HG02943 (cell line): ENCODE results near the gene FAM240B.

ENCODE experiments used
- ATAC-seq: cut with Tn5 transposase; IDR thresholded peaks from one replicate; pipeline ENCODE4 v1.9.1; 2021; ENCODE audit warnings: mild to moderate bottlenecking, low read depth, moderate library complexity; ENCODE audit not compliant: unreplicated experiment

Gene FAM240B

DNA sequence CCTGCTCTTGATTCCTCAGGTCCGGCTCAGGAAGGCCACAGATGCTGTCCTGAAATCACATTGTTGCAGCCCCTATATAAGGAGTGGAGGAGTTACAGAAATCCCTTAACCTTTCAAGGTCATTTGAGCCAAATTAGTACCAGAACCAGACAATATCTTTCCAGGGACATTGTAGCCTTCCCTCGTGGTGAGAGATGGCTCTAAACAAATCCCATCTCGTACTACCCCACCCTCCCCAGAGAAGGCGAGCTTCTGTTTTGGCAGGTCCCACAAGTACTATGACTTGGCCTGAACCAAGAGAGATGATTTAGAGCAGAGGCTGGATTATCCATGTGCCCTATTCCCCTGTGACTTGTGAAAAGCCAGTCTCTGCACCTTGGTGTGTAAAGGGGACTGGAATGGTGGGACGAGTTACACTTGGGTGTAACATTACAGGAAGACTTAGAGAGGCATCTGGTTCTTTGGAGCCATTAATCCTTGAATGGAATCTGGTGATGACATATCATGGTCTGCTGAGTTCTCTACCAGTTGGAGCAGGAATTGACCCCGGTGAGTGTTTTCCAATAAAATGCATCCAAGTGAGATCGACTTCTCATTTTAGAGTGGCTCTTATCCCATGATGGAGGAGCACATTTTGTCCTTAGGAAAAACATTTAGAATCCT, at the start of gene FAM240B:
TSS of gene FAM240B (minus strand) at position 51 of the 663 bp plus-strand sequence. CDS start 16,134 bp downstream, outside the sequence.
- ATAC-seq = no peak

DNA sequence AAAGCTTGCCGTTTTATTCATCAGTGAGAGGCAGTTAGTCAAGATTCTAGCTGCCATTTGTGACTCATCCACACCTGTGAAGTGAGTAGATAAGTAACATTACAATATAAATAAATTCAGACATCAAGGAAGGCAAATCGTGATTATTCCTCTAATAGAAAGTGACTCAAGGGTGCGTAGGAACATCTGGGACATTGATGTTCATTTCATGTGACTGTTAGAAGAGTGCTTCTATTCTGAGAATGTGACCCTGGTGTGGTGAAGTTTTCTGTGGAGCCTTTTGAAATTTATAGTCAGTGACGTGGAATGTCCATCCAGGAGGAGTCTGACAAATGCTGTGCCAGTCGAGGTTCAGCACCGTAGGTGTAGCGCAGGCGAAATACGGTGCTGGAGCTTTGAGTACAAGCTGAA, 48.4 kb upstream of the FAM240B start:
- ATAC-seq = no peak

DNA sequence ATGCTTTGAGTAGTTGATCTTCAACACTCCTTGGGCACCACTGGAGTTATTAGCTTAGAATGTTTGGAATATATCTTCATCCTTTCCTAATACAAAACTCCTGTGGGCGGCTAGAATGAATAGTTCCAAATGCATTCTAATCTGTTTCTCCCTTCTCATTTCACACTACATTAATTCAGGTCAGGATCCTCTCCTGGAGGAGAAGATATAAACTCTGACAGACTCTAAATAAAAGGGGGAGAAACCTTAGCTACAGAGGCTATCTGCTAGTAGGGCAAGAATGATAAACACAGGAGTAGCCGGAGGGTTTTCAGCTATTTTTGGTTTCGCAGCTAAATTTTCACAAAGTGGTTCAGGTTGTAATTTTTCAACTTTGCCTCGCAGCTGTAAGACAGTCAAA, 45.2 kb upstream of the FAM240B start:
- ATAC-seq = no peak

- no peak for ATAC-seq
These were observed 42.1 kb upstream of the FAM240B start for GRCh38 chr9:38761999-38762398.

GRCh38 chr9:38761339-38761738, 41.4 kb upstream of the FAM240B start:
- ATAC-seq = no peak

DNA sequence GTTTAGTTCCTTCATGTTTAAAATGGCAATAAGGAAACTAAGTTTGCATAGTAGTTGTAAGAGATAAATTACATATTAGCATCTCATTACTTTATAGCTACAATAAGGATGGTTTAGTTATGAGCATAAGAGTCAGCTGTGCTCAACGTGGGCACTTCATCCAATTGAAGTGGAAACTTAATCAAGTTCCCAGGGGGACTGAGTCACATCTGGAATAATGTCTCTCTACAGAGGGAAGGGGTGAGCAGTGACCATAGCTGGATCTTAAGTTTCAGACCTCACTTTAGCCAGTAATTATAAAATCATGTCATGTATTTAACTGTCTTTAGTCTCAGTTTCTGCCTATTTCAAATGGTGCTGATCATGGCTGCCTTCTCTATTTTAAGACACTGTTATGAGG, 36.8 kb upstream of the FAM240B start:
- no peak for ATAC-seq

- no peak for ATAC-seq
These were observed 28.0 kb upstream of the FAM240B start for GRCh38 chr9:38747941-38748340.

GRCh38 chr9:38747067-38747466, 27.1 kb upstream of the FAM240B start:
- no peak for ATAC-seq

DNA sequence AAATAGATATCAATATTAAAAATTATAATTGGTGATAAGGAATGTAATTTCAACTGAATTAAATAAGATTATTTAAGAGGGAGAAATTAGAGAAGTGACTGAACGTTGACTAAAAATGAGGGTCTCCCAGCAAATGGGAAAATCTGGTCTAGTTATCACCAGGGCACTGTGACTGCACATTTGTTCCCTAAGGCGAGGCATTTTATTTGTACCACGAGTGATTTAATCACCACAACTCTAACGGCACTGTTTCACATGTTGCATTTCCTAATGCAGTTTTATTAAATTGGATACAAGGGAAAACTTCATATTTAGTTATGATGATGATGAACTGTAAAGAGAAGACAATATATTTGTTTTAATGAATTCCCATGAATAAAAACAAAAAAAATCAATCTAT, 26.4 kb upstream of the FAM240B start:
- ATAC-seq = no peak

DNA sequence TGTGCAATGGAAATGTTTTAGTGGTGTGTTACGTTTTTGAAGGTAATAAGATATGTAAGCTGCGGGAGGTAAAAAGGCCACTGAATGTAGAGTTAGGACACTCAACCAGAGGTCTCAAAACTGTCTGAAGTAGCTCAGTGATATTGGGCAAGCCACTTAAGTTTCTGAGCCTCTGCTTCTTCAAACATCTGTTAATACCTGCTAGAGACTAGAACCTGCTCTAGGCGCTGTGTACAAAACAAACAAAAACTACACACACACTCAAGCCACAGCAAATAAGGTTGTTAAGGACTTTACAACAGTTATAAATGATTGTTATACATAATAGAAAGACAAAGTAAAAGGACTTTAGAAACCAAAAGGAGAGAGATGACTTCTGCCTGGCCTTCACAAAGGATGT, 24.6 kb upstream of the FAM240B start:
- no peak for ATAC-seq

- no peak for ATAC-seq
These were observed 17.3 kb upstream of the FAM240B start for GRCh38 chr9:38737246-38737645.

DNA sequence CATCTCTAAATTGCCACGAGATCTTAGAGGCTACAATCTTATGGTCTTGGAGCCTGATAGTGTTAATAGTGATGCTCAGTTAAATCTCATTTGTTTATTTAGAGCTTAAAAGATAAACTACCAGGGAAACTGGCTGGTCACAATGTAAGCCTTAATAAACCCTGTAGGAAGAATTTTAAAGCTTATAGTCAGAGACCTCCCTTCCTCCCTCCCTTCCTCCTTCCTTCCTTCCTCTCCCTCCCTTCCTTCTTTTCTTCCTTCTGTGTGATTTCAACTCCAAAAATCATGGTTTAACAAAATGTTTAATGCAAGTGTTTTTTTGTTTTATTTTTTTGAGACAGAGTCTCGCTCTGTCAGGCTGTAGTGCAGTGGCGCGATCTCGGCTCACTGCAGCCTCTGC, 14.9 kb upstream of the FAM240B start:
- ATAC-seq = no peak

GRCh38 chr9:38733503-38733902, 13.6 kb upstream of the FAM240B start:
- ATAC-seq = no peak

- no peak for ATAC-seq
These were observed 13.0 kb upstream of the FAM240B start for GRCh38 chr9:38732885-38733284.

GRCh38 chr9:38727497-38728001, 7.6 kb upstream of the FAM240B start:
- ATAC-seq = no peak

- no peak for ATAC-seq
These were observed 4.8 kb upstream of the FAM240B start for GRCh38 chr9:38724754-38725153.

GRCh38 chr9:38718148-38718547, 1.8 kb downstream of the FAM240B start:
- no peak for ATAC-seq

DNA sequence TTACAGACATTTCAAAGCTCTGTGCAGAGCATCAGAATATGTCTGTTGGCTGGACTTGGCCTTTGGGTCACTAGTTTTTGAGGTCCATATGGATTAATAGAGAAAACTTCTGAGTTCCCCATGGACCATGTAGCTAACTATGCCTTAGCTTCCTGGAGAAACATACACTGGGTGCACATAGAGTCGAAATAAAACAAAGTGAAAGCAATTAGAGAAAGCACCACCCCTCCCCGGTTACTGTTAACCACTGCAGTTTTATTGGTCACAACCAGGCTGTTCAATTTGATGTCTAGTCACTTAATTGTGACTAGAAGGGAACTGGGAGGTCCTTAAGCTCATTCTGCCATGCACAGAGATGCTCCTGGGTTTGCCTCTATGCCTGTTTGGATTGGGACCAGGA, 4.2 kb downstream of the FAM240B start:
- no peak for ATAC-seq

GRCh38 chr9:38713426-38713825, 6.5 kb downstream of the FAM240B start:
- no peak for ATAC-seq

- no peak for ATAC-seq
These were observed 11.2 kb downstream of the FAM240B start for GRCh38 chr9:38708759-38709158.

GRCh38 chr9:38707885-38708637, 11.9 kb downstream of the FAM240B start:
- ATAC-seq = no peak

DNA sequence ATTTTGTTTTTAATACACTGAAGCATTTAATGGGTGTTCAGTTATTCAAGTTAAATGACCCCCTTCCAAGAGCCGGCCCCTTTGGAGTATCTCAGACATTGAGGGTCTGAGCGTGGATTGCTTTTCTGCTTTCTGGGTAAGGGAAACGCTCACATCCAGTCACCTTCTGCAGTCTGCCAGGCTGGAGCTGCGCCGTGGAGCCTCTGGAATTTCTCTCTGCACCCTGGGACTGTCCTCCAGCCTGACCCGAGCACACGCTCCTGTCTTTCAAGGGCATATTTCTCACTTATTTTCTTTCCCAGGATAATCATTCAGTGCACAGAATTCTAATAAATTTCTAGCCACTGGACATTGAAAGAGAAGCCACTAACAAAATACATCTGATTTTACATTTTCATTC, 13.4 kb downstream of the FAM240B start:
- ATAC-seq = no peak
